Stomach (tissue), 9 donors: ENCODE measurements around the gene CCDC136. TPM values are rescaled to one million over a fixed set of nuclear protein-coding genes. Genes with fewer than 3 reads are reported as not detected.

ENCODE experiments used
- DNase-seq, 2 donors: peaks; one replicate each; pipeline versions ENCODE4 v3.0.0 to v3.0.0-alpha.2; 2013 to 2019
- H3K27ac ChIP-seq, 5 donors: fragments of 200-600 bp in 4 of 5; sonication (generic) in 4 of 5; one replicate each; pipeline ENCODE4 v1.5.1; 2013 to 2019; ENCODE audit warnings: mild to moderate bottlenecking in 1 of 5, moderate library complexity in 1 of 5
- H3K27me3 ChIP-seq, 3 donors: fragments of 200-600 bp; sonication (generic); one replicate each; pipeline ENCODE4 v1.5.1; 2017 to 2019; ENCODE audit warnings: mixed run types in 1 of 3
- H3K36me3 ChIP-seq, 4 donors: fragments of 200-600 bp; sonication (generic); 1 replicate in 3 of 4; 2 replicates in 1 of 4; pipeline ENCODE4 v1.5.1; 2016 to 2019
- H3K4me1 ChIP-seq, 4 donors: fragments of 200-600 bp; sonication (generic); one replicate each; pipeline ENCODE4 v1.5.1; 2016 to 2019
- H3K4me3 ChIP-seq, 4 donors: fragments of 200-600 bp; sonication (generic) in 3 of 4; one replicate each; pipeline ENCODE4 v1.5.1; 2016 to 2019; ENCODE audit warnings: mild to moderate bottlenecking in 1 of 4
- H3K9me3 ChIP-seq, 4 donors: fragments of 200-600 bp; sonication (generic); one replicate each; pipeline ENCODE4 v1.5.1; 2016 to 2019
- CTCF ChIP-seq, 7 experiments: fragments of 450-650 bp in 4 of 7; fragments of 200-600 bp in 3 of 7; sonication (generic) in 3 of 7; IDR thresholded peaks; one replicate each; pipeline ENCODE4 v1.5.1; 2016 to 2019; ENCODE audit warnings: antibody characterized with exemption in 7 of 7, control low read depth in 2 of 7, mild to moderate bottlenecking in 1 of 7
- EP300 ChIP-seq: sonication (generic); formaldehyde crosslinking; IDR thresholded peaks from one replicate; pipeline ENCODE4 v1.6.1; 2017; ENCODE audit warnings: antibody characterized with exemption
- POLR2A ChIP-seq, 4 donors: fragments of 450-650 bp; IDR thresholded peaks; one replicate each; pipeline ENCODE4 v1.6.1; 2016; ENCODE audit warnings: antibody characterized with exemption in 4 of 4, control low read depth in 2 of 4, mild to moderate bottlenecking in 1 of 4, moderate library complexity in 1 of 4
- POLR2AphosphoS5 ChIP-seq, 3 donors: sonication (generic); formaldehyde crosslinking; IDR thresholded peaks; one replicate each; pipeline ENCODE4 v1.6.1; 2016; ENCODE audit warnings: antibody characterized with exemption in 3 of 3
- WGBS, 5 donors: extraction: QIAGEN DNeasy Blood & Tissue Kit in 3 of 5; methylation state at CpG; one replicate each; pipeline versions ENCODE4 v1.1.5 to v1.1.7; 2013 to 2018; 5-methylcytosine and 5-hydroxymethylcytosine counted together
- intact Hi-C: fragments of 100-400 bp; cut with DNase I; formaldehyde crosslinking; loops from one replicate; pipeline ENCODE4 v1.15.1; 2023; ENCODE audit warnings: low total_unique reads
- polyA plus RNA-seq, 3 donors: library from polyadenylated mRNA; stranded (reverse); fragments of 200-250 nt; gene quantifications; one replicate each; pipeline ENCODE4 v1.2.3, GENCODE V29; 2013
- total RNA-seq, 5 donors: library from RNA; depleted of rRNA; stranded (reverse); fragments of >200 nt; gene quantifications; one replicate each; pipeline versions ENCODE4 v1.1.0 to v1.2.3, GENCODE V29; 2014 to 2016
- donor health status: healthy with polysubstance abuse.
- donor health status: Bipolar disorder and iron deficiency.
- donor health status: healthy.

The CCDC136 gene
- total and polyA plus RNA-seq, 8 donors = 2.3 to 36.8 (median 5.4) TPM

GRCh38 chr7:128770233-128770632 lies 21.5 kb upstream of the CCDC136 start:
- H3K36me3 ChIP-seq = peaks cover 10 to 86% (median 83%) of the 10 kb centered on the region in 4 donors
- H3K9me3 ChIP-seq = no peaks in the 10 kb centered on the region
- intact Hi-C loops = no loop called here
- 13 to 42% (median 19%) methylated on average over 1 to 2 of the region's 2 CpGs for WGBS, 5 donors
- H3K27ac ChIP-seq = peak overlapping the region; percentile 1 to 72 (median 7)
- H3K27me3 ChIP-seq = no peaks in the 10 kb centered on the region
- TF ChIP-seq POLR2AphosphoS5 (IDR thresholded peaks at IDR 0.05) = peak in 1 of 3 donors; percentile 8
- TF ChIP-seq POLR2A (IDR thresholded peaks at IDR 0.05) = no peak
- H3K4me3 ChIP-seq = no peak overlapping the region
- DNase-seq = peak in 1 of 2 donors; percentile 20
- H3K4me1 ChIP-seq = peaks cover 0 to 32% (median 16%) of the 10 kb centered on the region in 4 donors

DNA sequence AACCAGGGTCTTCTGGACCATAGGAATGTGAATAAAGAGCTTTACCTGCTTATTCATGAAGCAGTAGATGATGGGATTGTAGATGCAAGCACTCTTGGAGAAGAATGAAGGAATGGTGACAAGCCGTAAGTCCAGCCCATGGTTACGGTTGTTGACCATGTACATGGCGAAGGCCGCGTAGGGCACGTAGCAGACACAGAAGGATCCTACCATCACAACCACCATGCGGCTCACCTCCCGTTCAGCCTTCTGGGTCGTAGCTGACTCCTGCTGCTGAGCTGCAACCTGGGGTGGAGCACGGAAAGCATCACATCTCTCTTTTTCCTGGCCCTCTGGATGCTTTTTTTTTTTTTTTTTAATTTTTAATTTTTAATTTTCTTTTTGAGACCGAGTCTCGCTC lies 18.2 kb upstream of the CCDC136 start:
- peaks cover 10 to 55% (median 53%) of the 10 kb centered on the region in 4 donors for H3K36me3 ChIP-seq
- H3K4me3 ChIP-seq = no peak overlapping the region
- no peak overlapping the region for H3K27ac ChIP-seq
- TF ChIP-seq CTCF (IDR thresholded peaks at IDR 0.05) (no peak), POLR2A (IDR thresholded peaks at IDR 0.05) (no peak), POLR2AphosphoS5 (IDR thresholded peaks at IDR 0.05) (no peak), EP300 (no peak)
- no peak for DNase-seq
- peaks cover 0 to 10% (median 1%) of the 10 kb centered on the region in 4 donors for H3K9me3 ChIP-seq
- H3K27me3 ChIP-seq = no peaks in the 10 kb centered on the region
- H3K4me1 ChIP-seq = peaks cover 0 to 25% (median 14%) of the 10 kb centered on the region in 4 donors
- intact Hi-C loops = no loop called here
- 95 to 99% (median 98%) methylated on average over 12 of the region's 12 CpGs for whole genome bisulfite sequencing, 5 donors

- peaks cover 0 to 25% (median 14%) of the 10 kb centered on the region in 4 donors for H3K4me1 ChIP-seq
- H3K9me3 ChIP-seq = peaks cover 0 to 12% (median 3%) of the 10 kb centered on the region in 4 donors
- TF ChIP-seq POLR2AphosphoS5 (IDR thresholded peaks at IDR 0.05) (no peak), EP300 (no peak), CTCF (IDR thresholded peaks at IDR 0.05) (no peak), POLR2A (IDR thresholded peaks at IDR 0.05) (no peak)
- no peak for DNase-seq
- no peak overlapping the region for H3K4me3 ChIP-seq
- intact Hi-C loops = no loop called here
- H3K36me3 ChIP-seq = peaks cover 8 to 49% (median 48%) of the 10 kb centered on the region in 4 donors
- no peak overlapping the region for H3K27ac ChIP-seq
- H3K27me3 ChIP-seq = no peaks in the 10 kb centered on the region
- WGBS, 5 donors = 93 to 97% (median 95%) methylated on average over 13 of the region's 13 CpGs
Observed at GRCh38 chr7:128774029-128774689, 17.6 kb upstream of the CCDC136 start.

- H3K27me3 ChIP-seq = no peaks in the 10 kb centered on the region
- H3K4me1 ChIP-seq = peaks cover 0 to 19% (median 9%) of the 10 kb centered on the region in 4 donors
- no peak for DNase-seq
- TF ChIP-seq POLR2A (IDR thresholded peaks at IDR 0.05) (no peak), POLR2AphosphoS5 (IDR thresholded peaks at IDR 0.05) (no peak), EP300 (no peak), CTCF (IDR thresholded peaks at IDR 0.05) (no peak)
- H3K9me3 ChIP-seq = peaks cover 0 to 12% (median 3%) of the 10 kb centered on the region in 4 donors
- intact Hi-C loops = no loop called here
- no peak overlapping the region for H3K4me3 ChIP-seq
- 90 to 94% (median 91%) methylated on average over 7 of the region's 7 CpGs for WGBS, 5 donors
- peaks cover under 1 to 42% (median 40%) of the 10 kb centered on the region in 4 donors for H3K36me3 ChIP-seq
- H3K27ac ChIP-seq = no peak overlapping the region
Observed at GRCh38 chr7:128774921-128775320, 16.8 kb upstream of the CCDC136 start.
